Smooth muscle cell (in vitro differentiated cells): ENCODE results near the gene AKAP1. TPM values are rescaled to one million over a fixed set of nuclear protein-coding genes. Genes with fewer than 3 reads are reported as not detected.

Experiments used
- polyA plus RNA-seq: library from polyadenylated mRNA; unstranded; fragments of >200 nt; fragmentation: Nextera tagmentation; extraction: Ambion mirVana; gene quantifications from 2 replicates; pipeline ENCODE4 v1.2.1, GENCODE V29; 2016
- total RNA-seq: library from RNA; depleted of rRNA; stranded (reverse); fragments of >200 nt; gene quantifications from 2 replicates; pipeline ENCODE4 v1.2.3, GENCODE V29; 2014

AKAP1 gene
- total and polyA plus RNA-seq, 2 experiments from 2014 or later = 5.8 to 6.2 TPM

Other genes starting within 250 kb of the AKAP1 start
- gene TRIM25, start 171.2 kb upstream of the AKAP1 start, total RNA-seq = 7.1 and 14.0 TPM in 2 replicates
- 2.6 and 4.2 TPM in 2 replicates for gene TRIM25, start 171.2 kb upstream of the AKAP1 start, polyA plus RNA-seq
- 29.2 and 30.3 TPM in 2 replicates for gene COIL, start 124.2 kb upstream of the AKAP1 start, total RNA-seq
- gene COIL, start 124.2 kb upstream of the AKAP1 start, polyA plus RNA-seq = 15.5 and 20.3 TPM in 2 replicates
- 32.0 and 48.5 TPM in 2 replicates for gene SCPEP1, start 107.1 kb upstream of the AKAP1 start, total RNA-seq
- gene SCPEP1, start 107.1 kb upstream of the AKAP1 start, polyA plus RNA-seq = 37.0 and 42.8 TPM in 2 replicates
- 31.5 and 36.5 TPM in 2 replicates for gene MSI2, start 171.3 kb downstream of the AKAP1 start, total RNA-seq
- gene MSI2, start 171.3 kb downstream of the AKAP1 start, polyA plus RNA-seq = 5.7 and 8.1 TPM in 2 replicates